Bronchial epithelial cell (primary cell): ENCODE measurements around the gene AGMO. TPM values are rescaled to one million over a fixed set of nuclear protein-coding genes. Genes with fewer than 3 reads are reported as not detected.

ENCODE experiments used
- DNase-seq: peaks from one replicate; pipeline ENCODE4 v3.0.0-alpha.2; 2010; ENCODE audit warnings: low read depth
- FAIRE-seq: peaks from 2 replicates; lab custom pipeline; 2011; peaks lifted over from hg19 to GRCh38; lab: Jason Lieb, UNC
- H3K27me3 ChIP-seq: 2 replicates; pipeline ENCODE4 v1.5.1; 2011; ENCODE audit warnings: low read length; ENCODE audit not compliant: control insufficient read depth, insufficient read depth
- H3K36me3 ChIP-seq: 2 replicates; pipeline ENCODE4 v1.5.1; 2011; ENCODE audit warnings: low read length; ENCODE audit not compliant: control insufficient read depth, insufficient read depth
- H3K4me3 ChIP-seq: 2 replicates; pipeline ENCODE4 v1.5.1; 2011; ENCODE audit warnings: mild to moderate bottlenecking, low read depth, low read length, control low read depth
- total RNA-seq: library from RNA; depleted of rRNA; stranded (reverse); fragments of >200 nt; gene quantifications from 2 replicates; pipeline ENCODE4 v1.2.1, GENCODE V29; 2014
- TF ChIP-seq, protein P1 (sequence below): IDR thresholded peaks from 2 replicates; pipeline ENCODE4 v1.5.1; 2011; ENCODE audit warnings: mild to moderate bottlenecking, moderate library complexity, low read length, control low read depth, inconsistent platforms; ENCODE audit not compliant: insufficient read depth, severe bottlenecking

AGMO gene
- under 0.01 and 0.26 TPM in 2 replicates for total RNA-seq

GRCh38 chr7:15561835-15562234 is at the start of gene AGMO:
AGMO (minus strand) TSS chr7:15562015.
- DNase-seq (peak; percentile 63), FAIRE-seq (no peak)
- TF ChIP-seq, protein P1, sequence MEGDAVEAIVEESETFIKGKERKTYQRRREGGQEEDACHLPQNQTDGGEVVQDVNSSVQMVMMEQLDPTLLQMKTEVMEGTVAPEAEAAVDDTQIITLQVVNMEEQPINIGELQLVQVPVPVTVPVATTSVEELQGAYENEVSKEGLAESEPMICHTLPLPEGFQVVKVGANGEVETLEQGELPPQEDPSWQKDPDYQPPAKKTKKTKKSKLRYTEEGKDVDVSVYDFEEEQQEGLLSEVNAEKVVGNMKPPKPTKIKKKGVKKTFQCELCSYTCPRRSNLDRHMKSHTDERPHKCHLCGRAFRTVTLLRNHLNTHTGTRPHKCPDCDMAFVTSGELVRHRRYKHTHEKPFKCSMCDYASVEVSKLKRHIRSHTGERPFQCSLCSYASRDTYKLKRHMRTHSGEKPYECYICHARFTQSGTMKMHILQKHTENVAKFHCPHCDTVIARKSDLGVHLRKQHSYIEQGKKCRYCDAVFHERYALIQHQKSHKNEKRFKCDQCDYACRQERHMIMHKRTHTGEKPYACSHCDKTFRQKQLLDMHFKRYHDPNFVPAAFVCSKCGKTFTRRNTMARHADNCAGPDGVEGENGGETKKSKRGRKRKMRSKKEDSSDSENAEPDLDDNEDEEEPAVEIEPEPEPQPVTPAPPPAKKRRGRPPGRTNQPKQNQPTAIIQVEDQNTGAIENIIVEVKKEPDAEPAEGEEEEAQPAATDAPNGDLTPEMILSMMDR = no peak
- Histone ChIP-seq H3K27me3 (no peaks in the 10 kb centered on the region), H3K4me3 (no peak within 1 kb of the TSS), H3K36me3 (no peaks in the 10 kb centered on the region)

DNA sequence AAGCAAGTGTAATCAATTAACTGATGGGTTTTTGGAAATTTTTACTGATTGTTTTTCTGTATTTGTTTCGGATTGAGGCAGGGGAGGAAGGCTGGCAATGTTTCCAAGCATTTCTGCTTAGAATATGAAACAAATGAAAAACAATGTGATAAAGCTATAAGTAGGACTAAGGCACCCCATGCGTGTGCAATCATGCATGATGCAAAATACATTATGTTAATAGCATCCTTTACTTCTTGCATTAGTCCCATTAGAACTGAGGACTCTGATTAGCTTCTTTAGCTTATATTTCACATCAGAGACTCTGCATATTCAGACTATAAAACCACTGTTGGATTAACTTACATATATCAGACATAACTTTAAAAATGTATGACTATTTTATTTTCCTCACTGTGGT is 48.7 kb upstream of the AGMO start:
- DNase-seq (no peak), FAIRE-seq (no peak)
- TF ChIP-seq, protein P1 = no peak
- Histone ChIP-seq H3K27me3 (no peaks in the 10 kb centered on the region), H3K4me3 (no peak overlapping the region), H3K36me3 (no peaks in the 10 kb centered on the region)

- FAIRE-seq (no peak), DNase-seq (no peak)
- TF ChIP-seq, protein P1 = no peak
- H3K27me3 ChIP-seq = no peaks in the 10 kb centered on the region
- no peaks in the 10 kb centered on the region for H3K36me3 ChIP-seq
- no peak overlapping the region for H3K4me3 ChIP-seq
Measured at GRCh38 chr7:15609287-15609686, 47.5 kb upstream of the AGMO start.

DNA sequence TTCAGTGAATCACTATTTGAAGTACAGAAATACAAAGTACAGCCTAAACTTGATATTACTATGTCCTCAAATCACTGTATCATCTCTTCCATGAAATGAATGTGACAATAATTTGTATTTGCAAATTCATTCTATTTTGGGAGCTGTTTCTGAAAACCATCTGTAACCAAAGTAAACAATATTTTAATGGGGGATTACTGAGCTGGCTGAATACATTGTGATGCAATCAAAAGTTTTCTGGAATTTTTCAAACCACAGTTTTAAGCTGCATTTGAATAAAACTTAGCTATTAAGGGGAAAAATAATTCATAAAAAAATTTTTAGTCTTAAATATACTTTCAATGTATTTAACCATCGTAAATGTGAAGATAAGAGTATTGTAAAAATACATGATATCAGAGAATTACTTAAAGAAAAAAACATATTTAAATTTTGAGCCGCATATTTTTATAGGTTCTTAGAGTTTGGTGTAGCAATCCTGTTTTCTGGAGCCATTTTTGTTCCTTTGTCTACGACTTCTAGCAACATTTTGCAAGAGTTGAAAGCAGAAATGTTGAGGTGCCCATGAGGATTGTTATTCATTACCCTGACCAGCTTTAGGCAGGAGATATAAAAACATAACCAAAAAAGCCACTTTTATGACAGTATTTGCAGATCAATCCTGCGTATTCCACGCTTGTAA is 45.9 kb upstream of the AGMO start:
- TF ChIP-seq, protein P1 = no peak
- DNase-seq (no peak), FAIRE-seq (no peak)
- Histone ChIP-seq H3K36me3 (no peaks in the 10 kb centered on the region), H3K27me3 (no peaks in the 10 kb centered on the region), H3K4me3 (no peak overlapping the region)

DNA sequence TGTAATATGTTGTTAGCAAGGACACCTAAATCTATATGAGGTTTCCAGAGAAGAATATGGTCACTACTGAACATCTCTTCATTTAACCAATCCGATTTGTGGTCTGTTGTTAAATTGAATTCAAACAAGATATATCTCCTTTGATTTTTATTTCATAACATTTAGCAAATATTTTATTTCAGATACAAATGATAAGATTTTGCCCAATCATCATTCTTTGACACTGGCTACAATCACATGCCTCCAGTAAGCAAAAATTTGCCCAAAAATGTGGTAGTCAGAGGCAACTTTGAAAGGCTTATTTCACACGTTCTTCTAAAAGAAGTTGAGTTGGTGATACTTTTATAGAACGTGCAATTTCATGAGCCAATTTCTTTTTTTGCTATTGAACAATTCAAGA is 44.7 kb upstream of the AGMO start:
- no peaks in the 10 kb centered on the region for H3K27me3 ChIP-seq
- DNase-seq (no peak), FAIRE-seq (no peak)
- no peak overlapping the region for H3K4me3 ChIP-seq
- TF ChIP-seq, protein P1 = no peak
- H3K36me3 ChIP-seq = no peaks in the 10 kb centered on the region

DNA sequence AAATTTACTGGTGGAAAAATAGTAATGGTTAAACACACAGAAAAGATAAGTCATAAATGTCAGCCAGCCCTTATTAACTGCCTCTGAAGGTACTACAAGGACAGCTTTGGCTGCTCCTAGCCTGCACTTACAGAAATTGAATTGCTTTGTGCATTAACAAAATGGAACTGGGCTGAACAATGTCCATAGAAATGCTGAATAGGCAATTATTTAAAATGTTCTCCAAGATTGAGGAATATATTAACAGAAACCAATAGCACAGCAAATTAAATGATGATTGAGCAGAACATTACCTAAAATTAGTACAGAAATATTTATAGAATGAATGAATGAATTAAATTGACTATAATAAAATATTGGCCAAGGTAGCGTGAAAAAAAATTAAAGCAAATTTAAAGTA is 42.4 kb upstream of the AGMO start:
- H3K4me3 ChIP-seq = no peak overlapping the region
- H3K36me3 ChIP-seq = no peaks in the 10 kb centered on the region
- no peak for FAIRE-seq
- TF ChIP-seq, protein P1 = no peak
- H3K27me3 ChIP-seq = no peaks in the 10 kb centered on the region
- DNase-seq = no peak
